B cell (primary cell): Measurements from ENCODE around the gene ZBTB46. TPM values are rescaled to one million over a fixed set of nuclear protein-coding genes. Genes with fewer than 3 reads are reported as not detected.

Experiments
- ATAC-seq: fragments of 200-7000 bp; cut with Tn5 transposase; one replicate; pipeline ENCODE4 v1.10.0; 2021; ENCODE audit warnings: low read depth, mild to moderate bottlenecking, moderate number of reproducible peaks, moderate library complexity
- CTCF ChIA-PET: fragments of 350-600 bp; sonication (Branson Sonifier 250); formaldehyde crosslinking; loops from one replicate; lab custom pipeline; 2021; ENCODE audit warnings: antibody characterized with exemption, inconsistent platforms; lab: Charles Lee
- POLR2A ChIA-PET: fragments of 350-600 bp; sonication (Branson Sonifier 250); formaldehyde crosslinking; loops from one replicate; lab custom pipeline; 2021; ENCODE audit warnings: antibody characterized with exemption; lab: Charles Lee
- DNase-seq: peaks from one replicate; pipeline ENCODE4 v3.0.0; 2013
- H2AFZ ChIP-seq: 2 replicates; pipeline ENCODE4 v1.6.1; 2012; ENCODE audit warnings: mild to moderate bottlenecking, low read depth, low read length; ENCODE audit not compliant: insufficient read depth, poor library complexity, severe bottlenecking
- H3K27ac ChIP-seq, 2 donors: 1 replicate in 1 of 2; 2 replicates in 1 of 2; pipeline ENCODE4 v1.5.1; 2012 to 2013; ENCODE audit warnings: low read length in 2 of 2, mild to moderate bottlenecking in 2 of 2, moderate library complexity in 1 of 2
- H3K27me3 ChIP-seq, 4 experiments: fragments of 200-600 bp in 1 of 4; sonication (generic) in 1 of 4; replicated peaks in 1 of 4; 1 replicate in 2 of 4; 2 replicates in 2 of 4; pipeline versions ENCODE4 v1.6.1 to v1.7.0; 2013 to 2016; ENCODE audit warnings: low read length in 3 of 4, mild to moderate bottlenecking in 2 of 4, mixed read lengths in 1 of 4, moderate library complexity in 1 of 4; ENCODE audit not compliant: insufficient read depth in 4 of 4, control insufficient read depth in 3 of 4; ENCODE audit errors: control extremely low read depth in 1 of 4
- H3K36me3 ChIP-seq, 2 experiments: replicated peaks in 1 of 2; 1 replicate in 1 of 2; 2 replicates in 1 of 2; pipeline versions ENCODE4 v1.6.1 to v1.7.1; 2013; ENCODE audit warnings: low read length in 1 of 2; ENCODE audit not compliant: insufficient read depth in 2 of 2, control insufficient read depth in 1 of 2; ENCODE audit errors: control extremely low read depth in 1 of 2, extremely low read depth in 1 of 2
- H3K4me1 ChIP-seq, 2 donors: fragments of 200-600 bp in 1 of 2; sonication (generic) in 1 of 2; 1 replicate in 1 of 2; 2 replicates in 1 of 2; pipeline versions ENCODE4 v1.5.1 to v1.6.1; 2013 to 2017; ENCODE audit warnings: low read length in 2 of 2; ENCODE audit not compliant: control insufficient read depth in 2 of 2, insufficient read depth in 2 of 2
- H3K4me2 ChIP-seq: replicated peaks from 2 replicates; pipeline ENCODE3; 2012; ENCODE audit warnings: mild to moderate bottlenecking, low read depth, low read length; ENCODE audit not compliant: poor library complexity, severe bottlenecking
- H3K4me3 ChIP-seq, 5 experiments: fragments of 200-600 bp in 1 of 5; sonication (generic) in 1 of 5; 1 replicate in 3 of 5; 2 replicates in 2 of 5; pipeline versions ENCODE4 v1.5.1 to v1.7.0; 2011 to 2016; ENCODE audit warnings: low read length in 4 of 5, mild to moderate bottlenecking in 4 of 5, low read depth in 2 of 5, control low read depth in 1 of 5, moderate library complexity in 1 of 5; ENCODE audit not compliant: insufficient read depth in 1 of 5; ENCODE audit errors: control extremely low read depth in 1 of 5, extremely low read depth in 1 of 5
- H3K79me2 ChIP-seq: fragments of 200-600 bp; sonication (generic); one replicate; pipeline ENCODE4 v1.6.0; 2016; ENCODE audit warnings: low read length; ENCODE audit not compliant: control insufficient read depth, insufficient read depth
- H3K9ac ChIP-seq: fragments of 200-600 bp; sonication (generic); 2 replicates; pipeline ENCODE4 v1.6.1; 2017; ENCODE audit warnings: mild to moderate bottlenecking, low read length, moderate library complexity
- H3K9me3 ChIP-seq, 3 donors: one replicate each; pipeline versions ENCODE4 v1.6.1 to v1.7.1; 2013; ENCODE audit warnings: low read length in 2 of 3; ENCODE audit not compliant: control insufficient read depth in 2 of 3, insufficient read depth in 1 of 3; ENCODE audit errors: control extremely low read depth in 1 of 3
- H4K20me1 ChIP-seq: 2 replicates; pipeline ENCODE4 v1.6.0; 2012; ENCODE audit warnings: mild to moderate bottlenecking, low read length; ENCODE audit not compliant: insufficient read depth, control insufficient read depth, poor library complexity, severe bottlenecking
- H3K27ac Mint-ChIP-seq: one replicate; pipeline ENCODE4 v1.8.0; 2021; ENCODE audit warnings: mixed read lengths
- H3K27me3 Mint-ChIP-seq: one replicate; pipeline ENCODE4 v1.8.0; 2021; ENCODE audit warnings: mixed read lengths
- H3K4me1 Mint-ChIP-seq: one replicate; pipeline ENCODE4 v1.8.0; 2021; ENCODE audit warnings: mixed read lengths
- H3K4me3 Mint-ChIP-seq: one replicate; pipeline ENCODE4 v1.8.0; 2021; ENCODE audit warnings: mixed read lengths
- H3K9me3 Mint-ChIP-seq: one replicate; pipeline ENCODE4 v1.8.0; 2022; ENCODE audit warnings: mixed read lengths; ENCODE audit not compliant: insufficient read depth
- EZH2 ChIP-seq: IDR thresholded peaks from 2 replicates; pipeline ENCODE4 v1.6.1; 2012; ENCODE audit warnings: borderline replicate concordance, low read depth, mild to moderate bottlenecking, moderate library complexity, low read length; ENCODE audit not compliant: insufficient read depth, poor library complexity, severe bottlenecking
- WGBS: methylation state at CpG from one replicate; pipeline ENCODE4 v1.1.5; 2013; ENCODE audit warnings: missing lambda C conversion rate; ENCODE audit not compliant: insufficient coverage; 5-methylcytosine and 5-hydroxymethylcytosine counted together
- intact Hi-C: fragments of 100-400 bp; cut with micrococcal nuclease; formaldehyde crosslinking; loops from one replicate; pipeline ENCODE4 v1.10.0; 2022
- polyA plus RNA-seq: library from polyadenylated mRNA; depleted of rRNA; stranded (reverse); fragments of >200 nt; gene quantifications from 2 replicates; pipeline ENCODE4 v1.2.3, GENCODE V29; 2012
- total RNA-seq, 2 donors: library from RNA; stranded (reverse); fragments of 120-200 nt in 1 of 2; gene quantifications; 1 replicate in 1 of 2; 2 replicates in 1 of 2; pipeline versions ENCODE4 v1.2.3 to v1.2.4, GENCODE V29; 2013 to 2022
- TF ChIP-seq, protein P1 (sequence below): fragments of 200-600 bp; IDR thresholded peaks from one replicate; pipeline ENCODE4 v1.8.0; 2022; ENCODE audit warnings: antibody characterized with exemption, mild to moderate bottlenecking

Gene ZBTB46
- total and polyA plus RNA-seq, 2 donors (not counting 1 experiment from before 2014, with no cell fraction given): 0.16 to 0.64 TPM

DNA sequence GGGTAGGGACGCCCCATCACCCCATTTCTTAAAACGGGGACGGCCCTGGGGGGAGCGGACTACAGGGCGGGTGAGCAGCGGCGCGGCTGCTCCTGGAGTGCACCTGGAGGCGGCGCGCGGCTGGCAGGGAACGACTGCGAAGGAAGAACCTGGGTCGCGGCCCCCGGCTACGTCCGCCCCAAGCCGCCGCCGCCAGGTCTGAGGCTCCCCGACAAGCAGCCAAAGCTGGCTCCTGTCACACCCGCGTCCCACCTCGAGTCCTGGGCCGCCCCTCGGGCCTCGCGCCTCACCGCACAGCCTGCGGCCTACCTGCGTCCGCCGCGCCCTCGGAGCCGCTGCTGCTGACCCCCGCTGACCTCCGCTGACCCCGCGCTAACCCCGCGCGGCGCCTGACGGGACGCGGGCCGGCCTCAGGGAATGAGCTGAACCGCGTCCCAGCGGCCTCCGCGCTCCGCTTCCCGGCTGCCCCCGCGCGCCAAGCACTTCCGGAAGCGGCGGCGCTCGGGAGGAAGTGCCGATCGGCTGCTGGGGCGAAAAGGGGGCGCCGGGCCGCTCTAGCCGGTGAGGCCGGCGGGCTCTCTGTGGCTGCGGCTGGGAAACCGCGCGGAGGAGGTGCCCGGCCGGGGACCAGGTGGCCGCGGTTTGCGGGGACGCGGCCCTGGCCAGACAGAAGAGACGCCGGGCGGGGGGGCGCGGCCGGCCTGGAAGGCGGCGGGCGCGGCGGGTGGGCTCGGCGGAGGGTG lies 123.3 kb downstream of the ZBTB46 start, which contains the start of the genes ARFRP1 and ZGPAT:
Gene ARFRP1, minus strand, starts transcription at position 419 of the 743 bp plus-strand sequence. CDS start 885 bp downstream, outside the sequence.
Gene ZGPAT, plus strand, starts transcription at position 482 of the 743 bp plus-strand sequence. CDS start 542 bp downstream, outside the sequence.
- DNase-seq (peak; percentile 92), ATAC-seq (peak; percentile 96)
- intact Hi-C loops: loop anchor here (1.0 to 5.0 kb wide), 7 partner anchors 29 to 355 kb away; partner anchors contain the start of genes LIME1, PPDPF, PTK6 and RTEL1
- Histone ChIP-seq H3K79me2 (peaks cover 93% of the 10 kb centered on the region), H3K9me3 (no peaks in the 10 kb centered on the region), H3K4me3 (peak within 1 kb of the TSS in 4 of 5 experiments; percentile 63 to 80 (median 67)), H3K27me3 (no peaks in the 10 kb centered on the region), H3K4me1 (peaks cover 21 to 28% of the 10 kb centered on the region in 2 donors), H3K36me3 (peaks cover 2 to 49% of the 10 kb centered on the region in 2 experiments), H3K27ac (peak within 1 kb of the TSS; percentile 63 to 85), H2AFZ (peak within 1 kb of the TSS; percentile 86), H4K20me1 (peaks cover 77% of the 10 kb centered on the region), H3K4me2 (peak within 1 kb of the TSS; percentile 94), H3K9ac (peak within 1 kb of the TSS; percentile 76)
- POLR2A ChIA-PET: interaction anchor here (1.0 to 2.2 kb wide), 8 partner anchors 10 to 249 kb away, joined by 3 to 20 read pairs (median 6); partner anchors contain the start of genes GMEB2, LIME1, RTEL1 and SLC2A4RG
- peak within 1 kb of the TSS; percentile 87 for H3K4me3 Mint-ChIP-seq
- peak within 1 kb of the TSS; percentile 86 for H3K27ac Mint-ChIP-seq
- peaks cover 38% of the 10 kb centered on the region for H3K4me1 Mint-ChIP-seq
- H3K27me3 Mint-ChIP-seq: no peaks in the 10 kb centered on the region
- under 1% methylated on average over 98 of the region's 98 CpGs for WGBS
- CTCF ChIA-PET: interaction anchor here (0.6 to 2.6 kb wide), 9 partner anchors 28 to 267 kb away, joined by 3 to 11 read pairs (median 3); partner anchors contain the start of genes LIME1, PTK6, RTEL1 and TPD52L2
- TF ChIP-seq EZH2: no peak
- TF ChIP-seq, protein P1, sequence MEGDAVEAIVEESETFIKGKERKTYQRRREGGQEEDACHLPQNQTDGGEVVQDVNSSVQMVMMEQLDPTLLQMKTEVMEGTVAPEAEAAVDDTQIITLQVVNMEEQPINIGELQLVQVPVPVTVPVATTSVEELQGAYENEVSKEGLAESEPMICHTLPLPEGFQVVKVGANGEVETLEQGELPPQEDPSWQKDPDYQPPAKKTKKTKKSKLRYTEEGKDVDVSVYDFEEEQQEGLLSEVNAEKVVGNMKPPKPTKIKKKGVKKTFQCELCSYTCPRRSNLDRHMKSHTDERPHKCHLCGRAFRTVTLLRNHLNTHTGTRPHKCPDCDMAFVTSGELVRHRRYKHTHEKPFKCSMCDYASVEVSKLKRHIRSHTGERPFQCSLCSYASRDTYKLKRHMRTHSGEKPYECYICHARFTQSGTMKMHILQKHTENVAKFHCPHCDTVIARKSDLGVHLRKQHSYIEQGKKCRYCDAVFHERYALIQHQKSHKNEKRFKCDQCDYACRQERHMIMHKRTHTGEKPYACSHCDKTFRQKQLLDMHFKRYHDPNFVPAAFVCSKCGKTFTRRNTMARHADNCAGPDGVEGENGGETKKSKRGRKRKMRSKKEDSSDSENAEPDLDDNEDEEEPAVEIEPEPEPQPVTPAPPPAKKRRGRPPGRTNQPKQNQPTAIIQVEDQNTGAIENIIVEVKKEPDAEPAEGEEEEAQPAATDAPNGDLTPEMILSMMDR: no peak
- no peaks in the 10 kb centered on the region for H3K9me3 Mint-ChIP-seq
